ENCODE measurements around the gene WFDC12. TPM values are rescaled to one million over a fixed set of nuclear protein-coding genes. Genes with fewer than 3 reads are reported as not detected.

The WFDC12 gene
- total RNA-seq, 2 experiments from 2014 or later, result not detected

GRCh38 chr20:45085289-45085688 is 39.0 kb downstream of the WFDC12 start:
- Histone ChIP-seq H3K36me3 (ENCODE audit: insufficient read depth, low read length) (peaks cover 36% of the 10 kb centered on the region), H3K79me2 (ENCODE audit: insufficient read depth, low read depth, low read length) (no peaks in the 10 kb centered on the region), H3K27ac (ENCODE audit: low read depth, low read length, poor library complexity, severe bottlenecking) (no peak overlapping the region), H3K4me2 (ENCODE audit: low read length) (no peak overlapping the region), H3K4me1 (ENCODE audit: insufficient read depth, low read length, poor library complexity, severe bottlenecking) (no peaks in the 10 kb centered on the region), H2AFZ (ENCODE audit: low read length) (no peak overlapping the region), H4K20me1 (ENCODE audit: insufficient read depth, low read length) (no peaks in the 10 kb centered on the region), H3K9me3 (ENCODE audit: low read length) (peaks cover 7% of the 10 kb centered on the region; the same call in 1 of the 2 replicates), H3K9me2 (ENCODE audit: insufficient read depth, low read length) (no peaks in the 10 kb centered on the region), H3K4me3 (ENCODE audit: low read depth, low read length, poor library complexity, severe bottlenecking) (no peak overlapping the region)
- intact Hi-C loops (cut with micrococcal nuclease; ENCODE audit: unreplicated experiment), result no loop called here
- TF ChIP-seq EZH2phosphoT487 (IDR thresholded peaks at IDR 0.05; ENCODE audit: borderline replicate concordance, low read depth, low read length), result no peak
- TF ChIP-seq CTCF (conservative IDR thresholded peaks at IDR 0.05; ENCODE audit: low read length), result no peak
- DNase-seq (ENCODE audit: low spot score), result no peak
- ChIA-PET POLR2A (no interaction called here), CTCF (ENCODE audit: unreplicated experiment) (no interaction called here)
- BruUV-seq (replicated peaks), result no TSS peak

- Histone ChIP-seq H3K4me1 (ENCODE audit: insufficient read depth, low read length, poor library complexity, severe bottlenecking) (no peaks in the 10 kb centered on the region), H4K20me1 (ENCODE audit: insufficient read depth, low read length) (no peaks in the 10 kb centered on the region), H3K4me3 (ENCODE audit: low read depth, low read length, poor library complexity, severe bottlenecking) (no peak overlapping the region), H3K79me2 (ENCODE audit: insufficient read depth, low read depth, low read length) (no peaks in the 10 kb centered on the region), H3K27ac (ENCODE audit: low read depth, low read length, poor library complexity, severe bottlenecking) (no peak overlapping the region), H3K9me3 (ENCODE audit: low read length) (peaks cover 7% of the 10 kb centered on the region; the same call in 1 of the 2 replicates), H2AFZ (ENCODE audit: low read length) (no peak overlapping the region), H3K4me2 (ENCODE audit: low read length) (no peak overlapping the region), H3K9me2 (ENCODE audit: insufficient read depth, low read length) (no peaks in the 10 kb centered on the region), H3K36me3 (ENCODE audit: insufficient read depth, low read length) (peaks cover 58% of the 10 kb centered on the region)
- intact Hi-C loops (cut with micrococcal nuclease; ENCODE audit: unreplicated experiment), result no loop called here
- ChIA-PET POLR2A (no interaction called here), CTCF (ENCODE audit: unreplicated experiment) (interaction anchor here (0.7 kb wide), 1 partner anchor 12 kb away, joined by 5 read pairs; no protein-coding TSS in a partner anchor)
- no peak for DNase-seq (ENCODE audit: low spot score)
- BruUV-seq (replicated peaks), result no TSS peak
- TF ChIP-seq EZH2phosphoT487 (IDR thresholded peaks at IDR 0.05; ENCODE audit: borderline replicate concordance, low read depth, low read length), result no peak
- TF ChIP-seq CTCF (conservative IDR thresholded peaks at IDR 0.05; ENCODE audit: low read length), result no peak
Observed at GRCh38 chr20:45083127-45083526, 41.1 kb downstream of the WFDC12 start.

- ChIA-PET CTCF (ENCODE audit: unreplicated experiment) (no interaction called here), POLR2A (no interaction called here)
- Histone ChIP-seq H3K9me2 (ENCODE audit: insufficient read depth, low read length) (no peaks in the 10 kb centered on the region), H3K9me3 (ENCODE audit: low read length) (peaks cover 7% of the 10 kb centered on the region; the same call in 1 of the 2 replicates), H3K4me2 (ENCODE audit: low read length) (no peak overlapping the region), H3K79me2 (ENCODE audit: insufficient read depth, low read depth, low read length) (no peaks in the 10 kb centered on the region), H2AFZ (ENCODE audit: low read length) (no peak overlapping the region), H3K4me3 (ENCODE audit: low read depth, low read length, poor library complexity, severe bottlenecking) (no peak overlapping the region), H3K27ac (ENCODE audit: low read depth, low read length, poor library complexity, severe bottlenecking) (no peak overlapping the region), H3K4me1 (ENCODE audit: insufficient read depth, low read length, poor library complexity, severe bottlenecking) (no peaks in the 10 kb centered on the region), H3K36me3 (ENCODE audit: insufficient read depth, low read length) (peaks cover 65% of the 10 kb centered on the region), H4K20me1 (ENCODE audit: insufficient read depth, low read length) (no peaks in the 10 kb centered on the region)
- BruUV-seq (replicated peaks), result no TSS peak
- intact Hi-C loops (cut with micrococcal nuclease; ENCODE audit: unreplicated experiment), result no loop called here
- DNase-seq (ENCODE audit: low spot score), result no peak
- TF ChIP-seq CTCF (conservative IDR thresholded peaks at IDR 0.05; ENCODE audit: low read length) (no peak), EZH2phosphoT487 (IDR thresholded peaks at IDR 0.05; ENCODE audit: borderline replicate concordance, low read depth, low read length) (no peak)
Observed at GRCh38 chr20:45082468-45082867, 41.8 kb downstream of the WFDC12 start.

Data from OCI-LY7 (cell line).